SK-N-SH (cell line): ENCODE measurements around the gene IFNL1.

ENCODE experiments used
- CHD2 ChIP-seq: fragments of 150-350 bp; IDR thresholded peaks from 2 replicates; pipeline ENCODE4 v1.6.1; 2018; ENCODE audit warnings: low read length; ENCODE audit not compliant: partially characterized antibody
- EP300 ChIP-seq, 2 experiments: IDR thresholded peaks; 2 replicates each; pipeline versions ENCODE4 v1.4.0 to v1.6.1; 2012; ENCODE audit warnings: borderline replicate concordance in 1 of 2, low read depth in 1 of 2, low read length in 1 of 2
- EZH2phosphoT487 ChIP-seq: fragments of 200-600 bp; sonication (generic); IDR thresholded peaks from 2 replicates; pipeline ENCODE4 v1.6.1; 2017; ENCODE audit warnings: low read depth, mixed run types, mild to moderate bottlenecking, antibody characterized with exemption, moderate library complexity, borderline replicate concordance
- FOXM1 ChIP-seq: IDR thresholded peaks from 2 replicates; pipeline ENCODE4 v1.4.0; 2012; ENCODE audit warnings: low read depth, mild to moderate bottlenecking
- POLR2AphosphoS5 ChIP-seq: IDR thresholded peaks from 2 replicates; pipeline ENCODE4 v1.6.1; 2012; ENCODE audit warnings: low read depth, low read length
- SIN3A ChIP-seq: IDR thresholded peaks from 2 replicates; pipeline ENCODE4 v1.6.1; 2012; ENCODE audit warnings: low read depth, mild to moderate bottlenecking, low read length, moderate library complexity, borderline replicate concordance
- TEAD4 ChIP-seq: IDR thresholded peaks from 2 replicates; pipeline ENCODE4 v1.4.0; 2012; ENCODE audit warnings: mild to moderate bottlenecking, borderline replicate concordance; ENCODE audit not compliant: insufficient read depth
- TF ChIP-seq, protein P1 (sequence below): fragments of 150-350 bp; IDR thresholded peaks from 2 replicates; pipeline ENCODE4 v1.6.1; 2017; ENCODE audit warnings: antibody characterized with exemption, low read length, low read depth, borderline replicate concordance
- TF ChIP-seq, protein P2 (sequence below): fragments of 200-600 bp; sonication (generic); IDR thresholded peaks from 2 replicates; pipeline ENCODE4 v1.6.1; 2017; ENCODE audit warnings: antibody characterized with exemption, mild to moderate bottlenecking, moderate library complexity

DNA sequence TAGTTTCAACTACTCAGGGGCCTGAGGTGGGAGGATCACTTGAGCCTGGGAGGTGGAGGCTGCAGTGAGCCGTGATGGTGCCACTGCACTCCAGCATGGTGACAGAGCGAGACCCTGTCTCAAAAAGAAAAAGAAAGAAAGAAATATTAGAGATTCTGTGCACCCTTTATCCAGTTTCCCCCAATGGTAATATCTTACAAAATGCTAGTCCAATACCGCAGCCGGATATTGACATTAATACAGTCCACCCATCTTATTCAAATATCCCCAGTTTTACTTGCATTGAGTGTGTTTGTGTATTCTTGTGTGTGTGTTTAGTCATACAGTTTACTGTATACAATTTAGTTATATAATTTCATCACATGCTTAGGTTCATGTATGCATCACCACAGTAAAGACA lies 39.0 kb upstream of the IFNL1 start:
- TF ChIP-seq POLR2AphosphoS5 (no peak), CHD2 (no peak), FOXM1 (no peak), TEAD4 (no peak), SIN3A (no peak), EZH2phosphoT487 (no peak), EP300 (IDR thresholded peaks at IDR 0.05; ENCODE audit: borderline replicate concordance in 1 of 2, low read depth in 1 of 2, low read length in 1 of 2) (no peak)
- TF ChIP-seq, protein P1, sequence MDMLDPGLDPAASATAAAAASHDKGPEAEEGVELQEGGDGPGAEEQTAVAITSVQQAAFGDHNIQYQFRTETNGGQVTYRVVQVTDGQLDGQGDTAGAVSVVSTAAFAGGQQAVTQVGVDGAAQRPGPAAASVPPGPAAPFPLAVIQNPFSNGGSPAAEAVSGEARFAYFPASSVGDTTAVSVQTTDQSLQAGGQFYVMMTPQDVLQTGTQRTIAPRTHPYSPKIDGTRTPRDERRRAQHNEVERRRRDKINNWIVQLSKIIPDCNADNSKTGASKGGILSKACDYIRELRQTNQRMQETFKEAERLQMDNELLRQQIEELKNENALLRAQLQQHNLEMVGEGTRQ: no peak
- TF ChIP-seq, protein P2, sequence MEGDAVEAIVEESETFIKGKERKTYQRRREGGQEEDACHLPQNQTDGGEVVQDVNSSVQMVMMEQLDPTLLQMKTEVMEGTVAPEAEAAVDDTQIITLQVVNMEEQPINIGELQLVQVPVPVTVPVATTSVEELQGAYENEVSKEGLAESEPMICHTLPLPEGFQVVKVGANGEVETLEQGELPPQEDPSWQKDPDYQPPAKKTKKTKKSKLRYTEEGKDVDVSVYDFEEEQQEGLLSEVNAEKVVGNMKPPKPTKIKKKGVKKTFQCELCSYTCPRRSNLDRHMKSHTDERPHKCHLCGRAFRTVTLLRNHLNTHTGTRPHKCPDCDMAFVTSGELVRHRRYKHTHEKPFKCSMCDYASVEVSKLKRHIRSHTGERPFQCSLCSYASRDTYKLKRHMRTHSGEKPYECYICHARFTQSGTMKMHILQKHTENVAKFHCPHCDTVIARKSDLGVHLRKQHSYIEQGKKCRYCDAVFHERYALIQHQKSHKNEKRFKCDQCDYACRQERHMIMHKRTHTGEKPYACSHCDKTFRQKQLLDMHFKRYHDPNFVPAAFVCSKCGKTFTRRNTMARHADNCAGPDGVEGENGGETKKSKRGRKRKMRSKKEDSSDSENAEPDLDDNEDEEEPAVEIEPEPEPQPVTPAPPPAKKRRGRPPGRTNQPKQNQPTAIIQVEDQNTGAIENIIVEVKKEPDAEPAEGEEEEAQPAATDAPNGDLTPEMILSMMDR: no peak
